Measurements from ENCODE around the gene PKP4.
"Not testable (repeated sequence)": the region's sequence is repeated elsewhere in the genome, so short reads cannot be mapped to it uniquely, and the experiment has no call there.

Gene PKP4

GRCh38 chr2:158677542-158677941, 220.8 kb downstream of the PKP4 start:
- no peak for DNase-seq (ENCODE audit: low read depth)

GRCh38 chr2:158681816-158682215, 225.1 kb downstream of the PKP4 start:
- DNase-seq (ENCODE audit: low read depth), result no peak

GRCh38 chr2:158685646-158686045, 228.9 kb downstream of the PKP4 start:
- no peak for DNase-seq (ENCODE audit: low read depth)

GRCh38 chr2:158686210-158686691, 229.5 kb downstream of the PKP4 start:
- no peak for DNase-seq (ENCODE audit: low read depth)

- DNase-seq (ENCODE audit: low read depth), result no peak
These were observed 230.6 kb downstream of the PKP4 start for GRCh38 chr2:158687315-158687714.

GRCh38 chr2:158688721-158689120, 232.0 kb downstream of the PKP4 start:
- DNase-seq (ENCODE audit: low read depth), result no peak

GRCh38 chr2:158689391-158689790, 232.6 kb downstream of the PKP4 start:
- DNase-seq (ENCODE audit: low read depth), result no peak

GRCh38 chr2:158690823-158691222, 234.1 kb downstream of the PKP4 start:
- no peak for DNase-seq (ENCODE audit: low read depth)

GRCh38 chr2:158691619-158692018, 234.9 kb downstream of the PKP4 start:
- no peak for DNase-seq (ENCODE audit: low read depth)

GRCh38 chr2:158692372-158693103, 235.8 kb downstream of the PKP4 start:
- no peak for DNase-seq (ENCODE audit: low read depth)

- DNase-seq (ENCODE audit: low read depth), result no peak
These were observed 236.7 kb downstream of the PKP4 start for GRCh38 chr2:158693476-158693875.

- DNase-seq (ENCODE audit: low read depth), result no peak
These were observed 238.6 kb downstream of the PKP4 start for GRCh38 chr2:158695305-158695704.

- DNase-seq (ENCODE audit: low read depth), result not testable (repeated sequence)
These were observed 239.0 kb downstream of the PKP4 start for GRCh38 chr2:158695744-158696143.

- no peak for DNase-seq (ENCODE audit: low read depth)
These were observed 242.6 kb downstream of the PKP4 start for GRCh38 chr2:158699323-158699722.

GRCh38 chr2:158701101-158701500, 244.3 kb downstream of the PKP4 start:
- DNase-seq (ENCODE audit: low read depth), result no peak

GRCh38 chr2:158702740-158703139, 246.0 kb downstream of the PKP4 start:
- no peak for DNase-seq (ENCODE audit: low read depth)

GRCh38 chr2:158704724-158705465, 248.1 kb downstream of the PKP4 start:
- DNase-seq (ENCODE audit: low read depth), result not testable (repeated sequence)

GRCh38 chr2:158712791-158713522, 256.2 kb downstream of the PKP4 start:
- DNase-seq (ENCODE audit: low read depth), result no peak

GRCh38 chr2:158713523-158714138, 256.9 kb downstream of the PKP4 start:
- DNase-seq (ENCODE audit: low read depth), result no peak

GRCh38 chr2:158714420-158714819, 257.7 kb downstream of the PKP4 start:
- no peak for DNase-seq (ENCODE audit: low read depth)

GRCh38 chr2:158715357-158715756, 258.6 kb downstream of the PKP4 start:
- DNase-seq (ENCODE audit: low read depth), result no peak

GRCh38 chr2:158716121-158716791, 259.5 kb downstream of the PKP4 start:
- no peak for DNase-seq (ENCODE audit: low read depth)
